RWPE2 (cell line): ENCODE results near the gene AIRE.

Source experiments
- ATAC-seq: fragments of 200-7000 bp; cut with Tn5 transposase; 3 replicates; pipeline ENCODE4 v1.9.1; 2021; ENCODE audit warnings: low read depth
- DNase-seq: peaks from one replicate; pipeline ENCODE4 v3.0.0-alpha.2; 2020; ENCODE audit warnings: low spot score
- H3K27ac ChIP-seq: fragments of 450-650 bp; 2 replicates; pipeline ENCODE4 v1.5.1; 2017; ENCODE audit warnings: mild to moderate bottlenecking; ENCODE audit not compliant: poor library complexity, severe bottlenecking
- H3K27me3 ChIP-seq: fragments of 250-450 bp; sonication (Bioruptor Pico); 2 replicates; pipeline ENCODE4 v1.5.1; 2021; ENCODE audit warnings: mild to moderate bottlenecking, moderate library complexity; ENCODE audit not compliant: insufficient read depth, poor library complexity, severe bottlenecking
- H3K36me3 ChIP-seq: fragments of 250-450 bp; sonication (Bioruptor Pico); 2 replicates; pipeline ENCODE4 v1.5.1; 2020; ENCODE audit warnings: low read depth, mild to moderate bottlenecking, moderate library complexity
- H3K4me1 ChIP-seq: fragments of 250-450 bp; sonication (Bioruptor Pico); 2 replicates; pipeline ENCODE4 v1.5.1; 2021; ENCODE audit warnings: mild to moderate bottlenecking, moderate library complexity; ENCODE audit not compliant: insufficient read depth, poor library complexity, severe bottlenecking
- H3K4me3 ChIP-seq: fragments of 250-450 bp; sonication (Bioruptor Pico); 2 replicates; pipeline ENCODE4 v1.5.1; 2021; ENCODE audit warnings: mild to moderate bottlenecking, moderate library complexity; ENCODE audit not compliant: severe bottlenecking
- H3K9me3 ChIP-seq: fragments of 250-450 bp; sonication (Bioruptor Pico); 2 replicates; pipeline ENCODE4 v1.5.1; 2021; ENCODE audit warnings: mild to moderate bottlenecking, moderate library complexity; ENCODE audit not compliant: severe bottlenecking
- CTCF ChIP-seq: fragments of 450-650 bp; IDR thresholded peaks from one replicate; pipeline ENCODE4 v1.5.1; 2017; ENCODE audit warnings: mild to moderate bottlenecking, moderate library complexity; ENCODE audit not compliant: poor library complexity, severe bottlenecking

Gene AIRE

DNA sequence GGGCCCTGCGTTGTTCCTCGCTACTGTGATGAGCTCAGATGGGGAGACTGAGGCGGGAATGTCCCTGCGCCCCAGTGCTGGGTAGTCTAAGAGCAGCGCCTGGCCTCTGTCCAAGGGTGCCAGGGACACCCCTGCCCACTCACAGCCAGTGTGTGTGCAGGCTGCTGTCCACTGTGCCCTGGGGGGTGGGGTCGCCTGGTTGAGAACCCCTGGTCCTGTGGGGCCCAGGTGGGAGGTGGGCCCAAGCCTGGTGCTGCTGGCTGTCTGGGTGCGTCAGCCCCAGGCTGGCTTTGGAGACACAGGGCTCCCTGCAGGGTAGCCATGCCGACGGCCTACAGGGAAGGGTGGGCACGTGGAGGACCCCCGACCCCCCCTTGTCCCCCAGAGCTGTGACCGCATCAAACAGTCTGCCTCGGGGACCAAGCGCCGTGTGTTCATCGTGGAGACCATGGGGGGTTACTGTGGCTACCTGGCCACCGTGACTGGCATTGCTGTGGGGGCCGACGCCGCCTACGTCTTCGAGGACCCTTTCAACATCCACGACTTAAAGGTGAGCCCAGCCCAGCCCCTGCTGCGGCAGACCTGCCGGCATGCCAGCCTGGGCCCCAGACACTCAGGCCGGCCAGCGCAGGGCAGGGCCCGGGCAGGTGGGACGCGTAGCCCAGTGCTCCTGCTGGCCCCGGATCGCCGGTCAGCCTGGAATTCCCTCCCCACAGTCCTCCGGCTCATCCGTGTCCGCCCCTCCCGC, 38.6 kb downstream of the AIRE start:
- ATAC-seq (no peak), DNase-seq (no peak)
- Histone ChIP-seq H3K27ac (no peak overlapping the region), H3K4me1 (no peaks in the 10 kb centered on the region), H3K27me3 (no peaks in the 10 kb centered on the region), H3K4me3 (no peak overlapping the region), H3K9me3 (no peaks in the 10 kb centered on the region), H3K36me3 (peaks cover 14% of the 10 kb centered on the region)
- TF ChIP-seq CTCF = no peak

- no peak for DNase-seq
- Histone ChIP-seq H3K4me1 (no peaks in the 10 kb centered on the region), H3K4me3 (no peak overlapping the region), H3K27me3 (no peaks in the 10 kb centered on the region), H3K36me3 (peaks cover 14% of the 10 kb centered on the region), H3K9me3 (no peaks in the 10 kb centered on the region), H3K27ac (no peak overlapping the region)
- no peak for ATAC-seq
- no peak for TF ChIP-seq CTCF
Measured at GRCh38 chr21:44324854-44325107, 39.1 kb downstream of the AIRE start.

DNA sequence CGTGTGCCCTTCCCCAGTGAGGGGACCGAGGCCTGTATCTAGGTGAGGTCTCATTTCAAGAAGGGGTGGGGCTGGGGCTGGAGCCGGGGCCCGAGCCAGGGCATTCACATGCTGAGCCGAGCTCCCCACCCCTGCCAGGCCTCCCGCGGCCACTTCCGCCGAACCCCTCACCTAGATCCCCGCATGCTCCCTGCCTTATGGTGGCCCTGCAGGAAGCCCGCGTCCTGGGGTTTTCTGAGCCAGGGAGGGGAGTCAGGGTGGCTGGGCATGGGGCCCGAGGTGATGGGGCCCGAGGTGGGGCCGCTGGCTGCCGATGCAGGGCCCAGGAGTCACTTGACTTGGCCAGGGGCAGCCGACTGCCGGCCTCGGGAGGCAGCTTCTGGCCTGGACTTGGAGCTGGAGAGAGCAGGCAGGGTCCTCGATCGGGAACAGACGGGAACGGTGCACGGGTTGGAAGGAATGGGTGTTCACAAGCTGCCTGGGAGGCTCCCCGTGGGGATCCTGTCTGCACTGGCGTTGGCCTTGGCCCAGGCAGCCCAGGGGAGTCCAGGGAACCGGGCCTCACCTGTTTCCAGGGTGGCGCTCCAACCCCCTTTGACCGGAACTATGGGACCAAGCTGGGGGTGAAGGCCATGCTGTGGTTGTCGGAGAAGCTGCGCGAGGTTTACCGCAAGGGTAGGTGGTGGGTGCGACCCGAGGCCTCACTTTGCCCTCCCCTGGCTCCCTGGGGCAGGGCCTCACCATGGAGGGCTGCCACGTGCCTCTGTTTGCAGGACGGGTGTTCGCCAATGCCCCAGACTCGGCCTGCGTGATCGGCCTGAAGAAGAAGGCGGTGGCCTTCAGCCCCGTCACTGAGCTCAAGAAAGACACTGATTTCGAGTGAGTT, 40.0 kb downstream of the AIRE start:
- no peaks in the 10 kb centered on the region for H3K9me3 ChIP-seq
- H3K27me3 ChIP-seq = no peaks in the 10 kb centered on the region
- DNase-seq = no peak
- no peak overlapping the region for H3K4me3 ChIP-seq
- H3K27ac ChIP-seq = no peak overlapping the region
- H3K4me1 ChIP-seq = no peaks in the 10 kb centered on the region
- no peak for ATAC-seq
- no peak for TF ChIP-seq CTCF
- peaks cover 14% of the 10 kb centered on the region for H3K36me3 ChIP-seq

GRCh38 chr21:44326272-44326647, 40.6 kb downstream of the AIRE start:
- Histone ChIP-seq H3K4me3 (no peak overlapping the region), H3K9me3 (no peaks in the 10 kb centered on the region), H3K27me3 (no peaks in the 10 kb centered on the region), H3K36me3 (peaks cover 14% of the 10 kb centered on the region), H3K4me1 (no peaks in the 10 kb centered on the region), H3K27ac (no peak overlapping the region)
- ATAC-seq (no peak), DNase-seq (no peak)
- TF ChIP-seq CTCF = no peak
